Measurements from ENCODE around the gene RIN3.
"Not testable (repeated sequence)": the region's sequence is repeated elsewhere in the genome, so short reads cannot be mapped to it uniquely, and the experiment has no call there.

- TF ChIP-seq CTCF (IDR thresholded peaks at IDR 0.05) = peak; percentile 58 to 82 (median 78)
- not testable (repeated sequence) for TF ChIP-seq POLR2A, POLR2AphosphoS5 (IDR thresholded peaks at IDR 0.05)
Measured at GRCh38 chr14:92714739-92715307, 201.2 kb downstream of the RIN3 start.

Measured in prostate gland (tissue), 2 donors.